CD4-positive, CD25-positive, alpha-beta regulatory T cell (primary cell): ENCODE data around the gene CNPY1. TPM values are rescaled to one million over a fixed set of nuclear protein-coding genes. Genes with fewer than 3 reads are reported as not detected.

Experiments used
- ATAC-seq, 2 donors: fragments of 150-1000 bp; cut with Tn5 transposase; one replicate each; pipeline ENCODE4 v1.10.0; 2021; ENCODE audit warnings: low read depth in 2 of 2, moderate number of reproducible peaks in 2 of 2, moderate library complexity in 1 of 2
- DNase-seq, 3 donors: peaks; one replicate each; pipeline versions ENCODE4 v3.0.0 to v3.0.0-alpha.2; 2012 to 2022; ENCODE audit warnings: mixed read lengths in 1 of 3
- H3K27ac ChIP-seq: one replicate; pipeline ENCODE4 v1.7.0; 2013; ENCODE audit warnings: mild to moderate bottlenecking, low read length; ENCODE audit not compliant: insufficient read depth, poor library complexity, severe bottlenecking
- H3K27me3 ChIP-seq: one replicate; pipeline ENCODE4 v1.7.0; 2013; ENCODE audit warnings: low read length; ENCODE audit not compliant: control insufficient read depth, insufficient read depth
- H3K36me3 ChIP-seq: one replicate; pipeline ENCODE4 v1.7.0; 2013; ENCODE audit warnings: mild to moderate bottlenecking, low read length, moderate library complexity; ENCODE audit not compliant: control insufficient read depth, insufficient read depth
- H3K4me1 ChIP-seq: 2 replicates; pipeline ENCODE4 v1.7.0; 2013; ENCODE audit warnings: mild to moderate bottlenecking, low read length; ENCODE audit not compliant: insufficient read depth, control insufficient read depth, poor library complexity, severe bottlenecking
- H3K4me3 ChIP-seq: one replicate; pipeline ENCODE4 v1.7.0; 2013; ENCODE audit warnings: low read depth, mild to moderate bottlenecking, low read length, moderate library complexity
- H3K9me3 ChIP-seq, 2 experiments: 1 replicate in 1 of 2; 2 replicates in 1 of 2; pipeline ENCODE4 v1.7.0; 2013; ENCODE audit warnings: low read length in 2 of 2, mild to moderate bottlenecking in 1 of 2, moderate library complexity in 1 of 2; ENCODE audit not compliant: control insufficient read depth in 2 of 2
- H3K27ac Mint-ChIP-seq, 3 donors: one replicate each; pipeline ENCODE4 v1.8.0; 2020 to 2022; ENCODE audit warnings: mild to moderate bottlenecking in 3 of 3, mixed read lengths in 3 of 3, moderate library complexity in 2 of 3
- H3K27me3 Mint-ChIP-seq: one replicate; pipeline ENCODE4 v1.8.0; 2022; ENCODE audit warnings: mild to moderate bottlenecking, mixed read lengths
- H3K36me3 Mint-ChIP-seq: one replicate; pipeline ENCODE4 v1.8.0; 2020; ENCODE audit warnings: mixed read lengths
- H3K4me1 Mint-ChIP-seq, 4 donors: one replicate each; pipeline ENCODE4 v1.8.0; 2020 to 2022; ENCODE audit warnings: mixed read lengths in 4 of 4, mild to moderate bottlenecking in 1 of 4
- H3K4me3 Mint-ChIP-seq, 4 donors: one replicate each; pipeline ENCODE4 v1.8.0; 2020 to 2022; ENCODE audit warnings: mild to moderate bottlenecking in 4 of 4, mixed read lengths in 4 of 4, moderate library complexity in 3 of 4
- H3K9me3 Mint-ChIP-seq, 7 donors: one replicate each; pipeline ENCODE4 v1.8.0; 2020 to 2022; ENCODE audit warnings: mixed read lengths in 7 of 7, mild to moderate bottlenecking in 3 of 7, moderate library complexity in 2 of 7
- polyA plus RNA-seq, 4 donors: library from polyadenylated mRNA; unstranded; fragments of 300-500 nt; fragmentation: Illumina TruSeq; gene quantifications; one replicate each; pipeline ENCODE4 v1.2.3, GENCODE V29; 2021
- total RNA-seq: library from RNA; stranded (reverse); gene quantifications from one replicate; pipeline ENCODE4 v1.2.3, GENCODE V29; 2022

The CNPY1 gene
- total and polyA plus RNA-seq, 5 donors from 2014 or later: not detected

GRCh38 chr7:155544485-155544884 lies 1.9 kb downstream of the CNPY1 start:
- H3K4me3 Mint-ChIP-seq: no peak overlapping the region
- peaks cover 7% of the 10 kb centered on the region for H3K27me3 Mint-ChIP-seq
- H3K36me3 Mint-ChIP-seq: no peaks in the 10 kb centered on the region

DNA sequence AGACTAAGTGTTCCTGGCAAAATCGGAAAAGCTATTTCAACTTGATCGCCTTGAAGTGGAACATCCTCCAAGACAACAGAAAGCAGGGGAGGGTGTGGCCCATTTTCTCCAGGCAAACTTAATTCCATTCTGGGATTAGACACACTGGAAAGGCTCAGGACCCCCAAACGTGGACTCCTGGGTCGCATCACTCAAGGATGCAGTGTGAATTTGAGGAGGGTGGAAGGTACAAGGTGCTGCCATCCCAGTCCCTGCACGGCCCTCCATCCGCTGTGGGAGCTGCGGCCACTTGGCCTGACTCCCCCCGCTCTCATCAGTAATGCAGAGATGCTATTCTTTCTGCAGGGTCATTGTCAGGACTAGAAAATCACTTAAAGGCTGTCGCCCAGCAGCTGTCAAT lies 2.4 kb downstream of the CNPY1 start:
- no peak overlapping the region for H3K4me3 ChIP-seq
- DNase-seq (no peak), ATAC-seq (no peak)
- no peaks in the 10 kb centered on the region for H3K4me1 ChIP-seq
- H3K27me3 Mint-ChIP-seq: peaks cover 12% of the 10 kb centered on the region
- peaks cover 0 to 2% (median 0%) of the 10 kb centered on the region in 7 donors for H3K9me3 Mint-ChIP-seq
- H3K4me1 Mint-ChIP-seq: no peaks in the 10 kb centered on the region
- no peak overlapping the region for H3K27ac ChIP-seq
- no peak overlapping the region for H3K27ac Mint-ChIP-seq
- peaks cover 2% of the 10 kb centered on the region for H3K27me3 ChIP-seq
- no peaks in the 10 kb centered on the region for H3K9me3 ChIP-seq
- no peaks in the 10 kb centered on the region for H3K36me3 ChIP-seq
- no peak overlapping the region for H3K4me3 Mint-ChIP-seq
- H3K36me3 Mint-ChIP-seq: no peaks in the 10 kb centered on the region

More at GRCh38 chr7:155544485-155544884, 1.9 kb downstream of the CNPY1 start:
- Histone ChIP-seq H3K9me3 (no peaks in the 10 kb centered on the region), H3K27me3 (peaks cover 2% of the 10 kb centered on the region), H3K4me1 (no peaks in the 10 kb centered on the region), H3K4me3 (no peak overlapping the region), H3K27ac (no peak overlapping the region), H3K36me3 (no peaks in the 10 kb centered on the region)
- H3K27ac Mint-ChIP-seq: no peak overlapping the region
- ATAC-seq (no peak), DNase-seq (no peak)
- H3K9me3 Mint-ChIP-seq: no peaks in the 10 kb centered on the region
- no peaks in the 10 kb centered on the region for H3K4me1 Mint-ChIP-seq

- peaks cover 17% of the 10 kb centered on the region for H3K27me3 Mint-ChIP-seq
- H3K4me1 ChIP-seq: no peaks in the 10 kb centered on the region
- no peaks in the 10 kb centered on the region for H3K4me1 Mint-ChIP-seq
- DNase-seq (no peak), ATAC-seq (no peak)
- peaks cover 2% of the 10 kb centered on the region for H3K27me3 ChIP-seq
- peaks cover 0 to 2% (median 0%) of the 10 kb centered on the region in 7 donors for H3K9me3 Mint-ChIP-seq
- no peaks in the 10 kb centered on the region for H3K9me3 ChIP-seq
- H3K27ac ChIP-seq: no peak overlapping the region
- no peaks in the 10 kb centered on the region for H3K36me3 Mint-ChIP-seq
- no peaks in the 10 kb centered on the region for H3K36me3 ChIP-seq
- H3K4me3 Mint-ChIP-seq: no peak overlapping the region
- peak overlapping the region in 1 of 3 donors; percentile 80 for H3K27ac Mint-ChIP-seq
- no peak overlapping the region for H3K4me3 ChIP-seq
Observed at GRCh38 chr7:155543011-155543876, 3.1 kb downstream of the CNPY1 start.

DNA sequence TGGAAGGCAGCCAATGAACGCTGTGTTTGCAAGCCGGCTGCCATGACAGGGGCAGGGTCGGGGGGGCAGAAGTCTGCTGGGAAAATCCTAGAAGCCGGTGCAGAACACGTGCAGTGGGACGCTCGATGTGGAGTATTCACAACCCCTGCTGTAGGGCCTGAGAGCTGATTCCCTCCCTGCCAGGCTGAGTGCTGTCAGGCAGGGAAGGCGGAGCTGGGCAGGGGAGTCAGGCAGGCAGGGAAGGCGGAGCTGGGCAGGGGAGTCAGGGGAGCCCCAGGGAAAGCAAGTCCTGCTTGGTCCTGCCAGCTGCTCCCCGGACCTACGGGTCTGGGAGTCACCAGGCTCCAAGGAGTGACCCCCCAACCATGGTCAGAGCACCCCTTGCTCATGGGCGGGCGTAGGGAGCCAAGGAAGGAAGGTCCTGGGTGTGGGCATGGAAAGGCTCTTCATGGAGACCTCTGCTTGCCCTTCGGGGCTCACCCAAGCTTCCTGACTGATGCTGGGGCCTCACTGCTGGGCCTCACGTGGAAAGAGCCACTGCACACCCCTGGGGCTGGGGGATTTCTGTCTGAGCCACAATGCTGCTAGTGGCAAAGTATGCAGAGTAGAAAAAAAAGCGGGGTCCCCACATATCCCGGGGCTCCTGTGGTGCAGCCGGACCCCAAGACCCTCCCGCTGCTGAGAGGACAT lies 4.2 kb downstream of the CNPY1 start:
- H3K4me1 Mint-ChIP-seq: no peaks in the 10 kb centered on the region
- Histone ChIP-seq H3K27ac (no peak overlapping the region), H3K4me3 (no peak overlapping the region), H3K9me3 (no peaks in the 10 kb centered on the region), H3K36me3 (no peaks in the 10 kb centered on the region), H3K4me1 (no peaks in the 10 kb centered on the region), H3K27me3 (peaks cover 2% of the 10 kb centered on the region)
- H3K27ac Mint-ChIP-seq: no peak overlapping the region
- no peak overlapping the region for H3K4me3 Mint-ChIP-seq
- ATAC-seq: no peak
- H3K36me3 Mint-ChIP-seq: no peaks in the 10 kb centered on the region
- peaks cover 23% of the 10 kb centered on the region for H3K27me3 Mint-ChIP-seq
- DNase-seq: no peak
- peaks cover 0 to 2% (median 0%) of the 10 kb centered on the region in 7 donors for H3K9me3 Mint-ChIP-seq

- H3K36me3 Mint-ChIP-seq: no peaks in the 10 kb centered on the region
- H3K9me3 Mint-ChIP-seq: peaks cover 0 to 4% (median 0%) of the 10 kb centered on the region in 7 donors
- peaks cover 2% of the 10 kb centered on the region for H3K27me3 ChIP-seq
- DNase-seq (no peak), ATAC-seq (no peak)
- no peaks in the 10 kb centered on the region for H3K4me1 ChIP-seq
- no peak overlapping the region for H3K27ac Mint-ChIP-seq
- peaks cover 30% of the 10 kb centered on the region for H3K27me3 Mint-ChIP-seq
- no peak overlapping the region for H3K4me3 ChIP-seq
- no peaks in the 10 kb centered on the region for H3K36me3 ChIP-seq
- no peak overlapping the region for H3K27ac ChIP-seq
- H3K4me1 Mint-ChIP-seq: no peaks in the 10 kb centered on the region
- no peak overlapping the region for H3K4me3 Mint-ChIP-seq
- H3K9me3 ChIP-seq: no peaks in the 10 kb centered on the region
Observed at GRCh38 chr7:155540553-155540952, 5.8 kb downstream of the CNPY1 start.

GRCh38 chr7:155538293-155538692 lies 8.1 kb downstream of the CNPY1 start:
- DNase-seq (no peak), ATAC-seq (no peak)
- Mint-ChIP-seq H3K27ac (no peak overlapping the region), H3K9me3 (peaks cover 0 to 4% (median 0%) of the 10 kb centered on the region in 7 donors), H3K27me3 (peaks cover 43% of the 10 kb centered on the region), H3K36me3 (no peaks in the 10 kb centered on the region), H3K4me1 (peaks cover 0 to 8% (median 3%) of the 10 kb centered on the region in 4 donors), H3K4me3 (no peak overlapping the region)
- Histone ChIP-seq H3K27ac (no peak overlapping the region), H3K4me3 (no peak overlapping the region), H3K27me3 (peaks cover 9% of the 10 kb centered on the region), H3K9me3 (no peaks in the 10 kb centered on the region), H3K4me1 (peaks cover 7% of the 10 kb centered on the region), H3K36me3 (no peaks in the 10 kb centered on the region)

GRCh38 chr7:155536451-155536850 lies 9.9 kb downstream of the CNPY1 start:
- Histone ChIP-seq H3K4me1 (peaks cover 13% of the 10 kb centered on the region), H3K36me3 (no peaks in the 10 kb centered on the region), H3K27ac (no peak overlapping the region), H3K9me3 (no peaks in the 10 kb centered on the region), H3K27me3 (peaks cover 18% of the 10 kb centered on the region), H3K4me3 (no peak overlapping the region)
- Mint-ChIP-seq H3K27ac (no peak overlapping the region), H3K9me3 (peaks cover 0 to 4% (median 0%) of the 10 kb centered on the region in 7 donors), H3K4me1 (peaks cover 5 to 14% (median 8%) of the 10 kb centered on the region in 4 donors), H3K4me3 (no peak overlapping the region), H3K36me3 (no peaks in the 10 kb centered on the region), H3K27me3 (peaks cover 60% of the 10 kb centered on the region)
- DNase-seq (no peak), ATAC-seq (no peak)
